Upper lobe of right lung (tissue), 1 donor: ENCODE results near the gene GDF7. TPM values are rescaled to one million over a fixed set of nuclear protein-coding genes. Genes with fewer than 3 reads are reported as not detected.

Source experiments
- ATAC-seq: fragments of 200-7000 bp; cut with Tn5 transposase; one replicate; pipeline ENCODE4 v1.9.1; 2020; ENCODE audit warnings: mild to moderate bottlenecking, moderate library complexity
- DNase-seq: peaks from one replicate; pipeline ENCODE4 v3.0.0-alpha.2; 2020
- H3K27ac ChIP-seq: fragments of 200-600 bp; one replicate; pipeline ENCODE4 v1.8.0; 2022
- H3K27me3 ChIP-seq: fragments of 200-600 bp; one replicate; pipeline ENCODE4 v1.8.0; 2022; ENCODE audit warnings: mild to moderate bottlenecking
- H3K36me3 ChIP-seq: fragments of 200-600 bp; one replicate; pipeline ENCODE4 v1.8.0; 2022
- H3K4me1 ChIP-seq: fragments of 200-600 bp; one replicate; pipeline ENCODE4 v1.8.0; 2022
- H3K4me3 ChIP-seq: fragments of 200-600 bp; one replicate; pipeline ENCODE4 v1.8.0; 2022; ENCODE audit warnings: mild to moderate bottlenecking
- H3K9me3 ChIP-seq: fragments of 200-600 bp; one replicate; pipeline ENCODE4 v1.8.0; 2022
- CTCF ChIP-seq: fragments of 200-600 bp; IDR thresholded peaks from one replicate; pipeline ENCODE4 v1.8.0; 2022; ENCODE audit warnings: antibody characterized with exemption
- intact Hi-C: fragments of 100-400 bp; cut with DNase I; formaldehyde crosslinking; loops from one replicate; pipeline ENCODE4 v1.11.0; 2022
- total RNA-seq: library from RNA; stranded (reverse); fragmentation: NEBNext Ultra II Directional; extraction: Animal tissue kit (Norgen Biotek cat#: 25700); gene quantifications from one replicate; pipeline ENCODE4 v1.2.1, GENCODE V29; 2021
- donor health status: DM: no; HTN: yes; CAD: no; lungs with severe emphysema.

GDF7 gene
- total RNA-seq, 1 donor from 2014 or later = 0.72 TPM

GRCh38 chr2:20692081-20692480 lies 25.1 kb downstream of the GDF7 start:
- ATAC-seq (no peak), DNase-seq (no peak)
- TF ChIP-seq CTCF = no peak
- peaks cover 3% of the 10 kb centered on the region for H3K4me1 ChIP-seq
- peaks cover 2% of the 10 kb centered on the region for H3K36me3 ChIP-seq
- H3K4me3 ChIP-seq = no peak overlapping the region
- no peaks in the 10 kb centered on the region for H3K9me3 ChIP-seq
- no peak overlapping the region for H3K27ac ChIP-seq
- intact Hi-C loops = no loop called here
- H3K27me3 ChIP-seq = no peaks in the 10 kb centered on the region

GRCh38 chr2:20693317-20693716 lies 26.4 kb downstream of the GDF7 start:
- Histone ChIP-seq H3K9me3 (no peaks in the 10 kb centered on the region), H3K4me1 (peaks cover 3% of the 10 kb centered on the region), H3K4me3 (no peak overlapping the region), H3K36me3 (no peaks in the 10 kb centered on the region), H3K27me3 (no peaks in the 10 kb centered on the region), H3K27ac (no peak overlapping the region)
- TF ChIP-seq CTCF = no peak
- DNase-seq = no peak
- intact Hi-C loops = no loop called here
- no peak for ATAC-seq

GRCh38 chr2:20696366-20696765 lies 29.4 kb downstream of the GDF7 start:
- Histone ChIP-seq H3K27me3 (no peaks in the 10 kb centered on the region), H3K4me3 (no peak overlapping the region), H3K9me3 (no peaks in the 10 kb centered on the region), H3K4me1 (peaks cover 9% of the 10 kb centered on the region), H3K36me3 (peaks cover 5% of the 10 kb centered on the region), H3K27ac (no peak overlapping the region)
- no peak for TF ChIP-seq CTCF
- DNase-seq (no peak), ATAC-seq (no peak)
- intact Hi-C loops = no loop called here

- no peak for TF ChIP-seq CTCF
- H3K27ac ChIP-seq = no peak overlapping the region
- H3K9me3 ChIP-seq = no peaks in the 10 kb centered on the region
- ATAC-seq (no peak), DNase-seq (no peak)
- intact Hi-C loops = no loop called here
- no peak overlapping the region for H3K4me3 ChIP-seq
- H3K27me3 ChIP-seq = no peaks in the 10 kb centered on the region
- peaks cover 9% of the 10 kb centered on the region for H3K4me1 ChIP-seq
- peaks cover 5% of the 10 kb centered on the region for H3K36me3 ChIP-seq
Measured at GRCh38 chr2:20697322-20697934, 30.5 kb downstream of the GDF7 start.

GRCh38 chr2:20698916-20699613 lies 32.1 kb downstream of the GDF7 start:
- no peak overlapping the region for H3K27ac ChIP-seq
- no peaks in the 10 kb centered on the region for H3K27me3 ChIP-seq
- DNase-seq = no peak
- ATAC-seq = peak; percentile 61
- H3K4me3 ChIP-seq = no peak overlapping the region
- H3K4me1 ChIP-seq = peaks cover 9% of the 10 kb centered on the region
- peaks cover 5% of the 10 kb centered on the region for H3K36me3 ChIP-seq
- H3K9me3 ChIP-seq = no peaks in the 10 kb centered on the region
- no peak for TF ChIP-seq CTCF
- intact Hi-C loops = no loop called here
